HepG2 (cell line): ENCODE measurements around the gene SCMH1. TPM values are rescaled to one million over a fixed set of nuclear protein-coding genes. Genes with fewer than 3 reads are reported as not detected.

ENCODE experiments used
- AHR ChIP-seq: IDR thresholded peaks from 2 replicates; pipeline ENCODE4 v1.6.1; 2018; ENCODE audit warnings: missing genetic modification reagents, missing compliant biosample characterization
- ARNT ChIP-seq: fragments of 450-650 bp; IDR thresholded peaks from 2 replicates; pipeline ENCODE4 v1.6.1; 2017
- FOXC1 ChIP-seq: sonication (generic); formaldehyde crosslinking; IDR thresholded peaks from 2 replicates; pipeline ENCODE4 v1.8.0; 2022; ENCODE audit warnings: mild to moderate bottlenecking, missing genetic modification reagents, borderline replicate concordance
- HIVEP1 ChIP-seq: sonication (generic); formaldehyde crosslinking; IDR thresholded peaks from 2 replicates; pipeline ENCODE4 v1.4.0; 2020; ENCODE audit warnings: mild to moderate bottlenecking, missing genetic modification reagents
- HMG20B ChIP-seq: conservative IDR thresholded peaks from 2 replicates; pipeline ENCODE4 v1.6.1; 2016; ENCODE audit warnings: missing genetic modification reagents, missing compliant biosample characterization
- KAT2B ChIP-seq: fragments of 150-350 bp; IDR thresholded peaks from 2 replicates; pipeline ENCODE4 v1.6.1; 2014; ENCODE audit warnings: low read depth, low read length, borderline replicate concordance
- MAFG ChIP-seq: sonication (generic); formaldehyde crosslinking; IDR thresholded peaks from 2 replicates; pipeline ENCODE4 v1.5.1; 2020; ENCODE audit warnings: mild to moderate bottlenecking, missing genetic modification reagents
- MEIS2 ChIP-seq: sonication (generic); formaldehyde crosslinking; IDR thresholded peaks from 2 replicates; pipeline ENCODE4 v1.9.0; 2021; ENCODE audit warnings: mild to moderate bottlenecking, missing genetic modification reagents
- MTA1 ChIP-seq: sonication (generic); formaldehyde crosslinking; IDR thresholded peaks from 2 replicates; pipeline ENCODE4 v1.4.0; 2020; ENCODE audit warnings: missing genetic modification reagents, mild to moderate bottlenecking, borderline replicate concordance
- ONECUT2 ChIP-seq: sonication (generic); formaldehyde crosslinking; IDR thresholded peaks from 2 replicates; pipeline ENCODE4 v1.4.0; 2020; ENCODE audit warnings: missing genetic modification reagents
- RFXAP ChIP-seq: sonication (generic); formaldehyde crosslinking; IDR thresholded peaks from 2 replicates; pipeline ENCODE4 v1.4.0; 2020; ENCODE audit warnings: missing genetic modification reagents, borderline replicate concordance
- ZBTB38 ChIP-seq: sonication (generic); formaldehyde crosslinking; IDR thresholded peaks from 2 replicates; pipeline ENCODE4 v1.5.1; 2020; ENCODE audit warnings: mild to moderate bottlenecking, missing genetic modification reagents
- ZMYM2 ChIP-seq: sonication (generic); formaldehyde crosslinking; IDR thresholded peaks from 2 replicates; pipeline ENCODE4 v1.8.0; 2022; ENCODE audit warnings: mild to moderate bottlenecking, missing genetic modification reagents
- ZMYM4 ChIP-seq: sonication (generic); formaldehyde crosslinking; IDR thresholded peaks from 2 replicates; pipeline ENCODE4 v1.8.1; 2023; ENCODE audit warnings: mild to moderate bottlenecking, missing genetic modification reagents
- ZNF30 ChIP-seq: sonication (generic); formaldehyde crosslinking; IDR thresholded peaks from 2 replicates; pipeline ENCODE4 v1.5.0; 2020; ENCODE audit warnings: mild to moderate bottlenecking, missing genetic modification reagents
- ZNF33B ChIP-seq: sonication (generic); formaldehyde crosslinking; IDR thresholded peaks from 2 replicates; pipeline ENCODE4 v1.5.1; 2020; ENCODE audit warnings: mild to moderate bottlenecking, missing genetic modification reagents
- ZNF430 ChIP-seq: sonication (generic); formaldehyde crosslinking; IDR thresholded peaks from 2 replicates; pipeline ENCODE4 v1.9.0; 2021; ENCODE audit warnings: mild to moderate bottlenecking, missing genetic modification reagents
- ZNF629 ChIP-seq: sonication (generic); formaldehyde crosslinking; conservative IDR thresholded peaks from 2 replicates; pipeline ENCODE4 v1.5.0; 2020; ENCODE audit warnings: missing genetic modification reagents
- ZNF782 ChIP-seq: sonication (generic); formaldehyde crosslinking; IDR thresholded peaks from 2 replicates; pipeline ENCODE4 v1.4.0; 2020; ENCODE audit warnings: missing genetic modification reagents, mild to moderate bottlenecking, borderline replicate concordance
- polyA plus RNA-seq, 8 experiments: library from polyadenylated mRNA; depleted of rRNA in 3 of 8; stranded (reverse) in 7 of 8; unstranded in 1 of 8; fragments of >200 nt; fragmentation: Illumina TruSeq in 4 of 8; extraction: Trizol in 4 of 8; gene quantifications; 2 replicates each; pipeline versions ENCODE4 v1.2.1 to v1.2.3, GENCODE V29; 2011 to 2016; ENCODE audit warnings: low read depth in 4 of 8, missing spikeins in 1 of 8, mixed read lengths in 1 of 8; ENCODE audit not compliant: insufficient read depth in 1 of 8
- total RNA-seq, 5 experiments: library from RNA; depleted of rRNA; stranded (reverse); fragments of >200 nt; fragmentation: Illumina TruSeq; extraction: Trizol; gene quantifications; 2 replicates each; pipeline ENCODE4 v1.2.3, GENCODE V29; 2016; ENCODE audit warnings: low read depth in 1 of 5
- TF ChIP-seq, protein P1 (sequence below), 2 experiments: sonication (generic) in 1 of 2; formaldehyde crosslinking in 1 of 2; IDR thresholded peaks; 2 replicates each; pipeline versions ENCODE4 v1.4.0 to v1.6.1; 2018 to 2020; ENCODE audit warnings: missing genetic modification reagents in 2 of 2, borderline replicate concordance in 1 of 2, low read depth in 1 of 2, mild to moderate bottlenecking in 1 of 2, missing biosample characterization in 1 of 2
- TF ChIP-seq, protein P2 (sequence below): sonication (generic); formaldehyde crosslinking; IDR thresholded peaks from 2 replicates; pipeline ENCODE4 v1.8.1; 2023; ENCODE audit warnings: mild to moderate bottlenecking, missing genetic modification reagents
- TF ChIP-seq, protein P3 (sequence below): sonication (generic); formaldehyde crosslinking; IDR thresholded peaks from 2 replicates; pipeline ENCODE4 v1.4.0; 2020; ENCODE audit warnings: missing genetic modification reagents
- TF ChIP-seq, protein P4 (sequence below): IDR thresholded peaks from 2 replicates; pipeline ENCODE4 v1.6.1; 2016; ENCODE audit warnings: missing genetic modification reagents, missing compliant biosample characterization
- TF ChIP-seq, protein P5 (sequence below): sonication (generic); formaldehyde crosslinking; IDR thresholded peaks from 2 replicates; pipeline ENCODE4 v1.5.1; 2020; ENCODE audit warnings: mild to moderate bottlenecking, missing genetic modification reagents, moderate library complexity

Gene SCMH1
- total and polyA plus RNA-seq, 2 of the 13 experiments (the other 11 are each of a cell fraction or from before 2014, with no cell fraction given), result 41.8 to 52.6 TPM

GRCh38 chr1:41242342-41243078 is 404 bp upstream of the SCMH1 start (continued):
- TF ChIP-seq, protein P1, sequence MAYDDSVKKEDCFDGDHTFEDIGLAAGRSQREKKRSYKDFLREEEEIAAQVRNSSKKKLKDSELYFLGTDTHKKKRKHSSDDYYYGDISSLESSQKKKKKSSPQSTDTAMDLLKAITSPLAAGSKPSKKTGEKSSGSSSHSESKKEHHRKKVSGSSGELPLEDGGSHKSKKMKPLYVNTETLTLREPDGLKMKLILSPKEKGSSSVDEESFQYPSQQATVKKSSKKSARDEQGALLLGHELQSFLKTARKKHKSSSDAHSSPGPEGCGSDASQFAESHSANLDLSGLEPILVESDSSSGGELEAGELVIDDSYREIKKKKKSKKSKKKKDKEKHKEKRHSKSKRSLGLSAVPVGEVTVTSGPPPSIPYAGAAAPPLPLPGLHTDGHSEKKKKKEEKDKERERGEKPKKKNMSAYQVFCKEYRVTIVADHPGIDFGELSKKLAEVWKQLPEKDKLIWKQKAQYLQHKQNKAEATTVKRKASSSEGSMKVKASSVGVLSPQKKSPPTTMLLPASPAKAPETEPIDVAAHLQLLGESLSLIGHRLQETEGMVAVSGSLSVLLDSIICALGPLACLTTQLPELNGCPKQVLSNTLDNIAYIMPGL (CRISPR knock-in tag; IDR thresholded peaks at IDR 0.05; ENCODE audit: borderline replicate concordance in 1 of 2, low read depth in 1 of 2), result peak in 1 of 2 experiments; percentile 49; a peak in 1 of 4 replicates
- TF ChIP-seq AHR (CRISPR knock-in tag) (0 out of 2 replicates have a peak, but pooled peaks have one; percentile 27), ZNF629 (peak; percentile 85), ONECUT2 (CRISPR knock-in tag) (no peak), ZBTB38 (CRISPR knock-in tag) (0 out of 2 replicates have a peak, but pooled peaks have one; percentile 26), RFXAP (CRISPR knock-in tag) (no peak), MEIS2 (no peak), ZNF782 (peak; percentile 69; the same call in 1 of the 2 replicates), HIVEP1 (CRISPR knock-in tag) (0 out of 2 replicates have a peak, but pooled peaks have one; percentile 14), ZNF30 (CRISPR knock-in tag) (no peak), ZNF33B (CRISPR knock-in tag) (no peak), ARNT (no peak), FOXC1 (peak; percentile 68; the same call in 1 of the 2 replicates), HMG20B (CRISPR knock-in tag) (no peak), ZMYM2 (0 out of 2 replicates have a peak, but pooled peaks have one; percentile 56), ZNF430 (peak; percentile 60; the same call in 1 of the 2 replicates), MAFG (CRISPR knock-in tag) (no peak), MTA1 (peak; percentile 43; the same call in 1 of the 2 replicates), ZMYM4 (peak; percentile 44; the same call in 1 of the 2 replicates), KAT2B (no peak)
- TF ChIP-seq, protein P2, sequence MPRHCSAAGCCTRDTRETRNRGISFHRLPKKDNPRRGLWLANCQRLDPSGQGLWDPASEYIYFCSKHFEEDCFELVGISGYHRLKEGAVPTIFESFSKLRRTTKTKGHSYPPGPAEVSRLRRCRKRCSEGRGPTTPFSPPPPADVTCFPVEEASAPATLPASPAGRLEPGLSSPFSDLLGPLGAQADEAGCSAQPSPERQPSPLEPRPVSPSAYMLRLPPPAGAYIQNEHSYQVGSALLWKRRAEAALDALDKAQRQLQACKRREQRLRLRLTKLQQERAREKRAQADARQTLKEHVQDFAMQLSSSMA, result 0 out of 2 replicates have a peak, but pooled peaks have one; percentile 52
- TF ChIP-seq, protein P3, sequence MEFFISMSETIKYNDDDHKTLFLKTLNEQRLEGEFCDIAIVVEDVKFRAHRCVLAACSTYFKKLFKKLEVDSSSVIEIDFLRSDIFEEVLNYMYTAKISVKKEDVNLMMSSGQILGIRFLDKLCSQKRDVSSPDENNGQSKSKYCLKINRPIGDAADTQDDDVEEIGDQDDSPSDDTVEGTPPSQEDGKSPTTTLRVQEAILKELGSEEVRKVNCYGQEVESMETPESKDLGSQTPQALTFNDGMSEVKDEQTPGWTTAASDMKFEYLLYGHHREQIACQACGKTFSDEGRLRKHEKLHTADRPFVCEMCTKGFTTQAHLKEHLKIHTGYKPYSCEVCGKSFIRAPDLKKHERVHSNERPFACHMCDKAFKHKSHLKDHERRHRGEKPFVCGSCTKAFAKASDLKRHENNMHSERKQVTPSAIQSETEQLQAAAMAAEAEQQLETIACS (CRISPR knock-in tag), result 0 out of 2 replicates have a peak, but pooled peaks have one; percentile 8
- TF ChIP-seq, protein P4, sequence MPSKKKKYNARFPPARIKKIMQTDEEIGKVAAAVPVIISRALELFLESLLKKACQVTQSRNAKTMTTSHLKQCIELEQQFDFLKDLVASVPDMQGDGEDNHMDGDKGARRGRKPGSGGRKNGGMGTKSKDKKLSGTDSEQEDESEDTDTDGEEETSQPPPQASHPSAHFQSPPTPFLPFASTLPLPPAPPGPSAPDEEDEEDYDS (CRISPR knock-in tag), result no peak
- TF ChIP-seq, protein P5, sequence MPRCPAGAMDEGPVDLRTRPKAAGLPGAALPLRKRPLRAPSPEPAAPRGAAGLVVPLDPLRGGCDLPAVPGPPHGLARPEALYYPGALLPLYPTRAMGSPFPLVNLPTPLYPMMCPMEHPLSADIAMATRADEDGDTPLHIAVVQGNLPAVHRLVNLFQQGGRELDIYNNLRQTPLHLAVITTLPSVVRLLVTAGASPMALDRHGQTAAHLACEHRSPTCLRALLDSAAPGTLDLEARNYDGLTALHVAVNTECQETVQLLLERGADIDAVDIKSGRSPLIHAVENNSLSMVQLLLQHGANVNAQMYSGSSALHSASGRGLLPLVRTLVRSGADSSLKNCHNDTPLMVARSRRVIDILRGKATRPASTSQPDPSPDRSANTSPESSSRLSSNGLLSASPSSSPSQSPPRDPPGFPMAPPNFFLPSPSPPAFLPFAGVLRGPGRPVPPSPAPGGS (CRISPR knock-in tag), result no peak
